Osteoblast (primary cell): ENCODE measurements around the gene GARIN5B. TPM values are rescaled to one million over a fixed set of nuclear protein-coding genes. Genes with fewer than 3 reads are reported as not detected.

Experiments used
- DNase-seq: peaks from one replicate; pipeline ENCODE4 v3.0.0; 2011; ENCODE audit warnings: low spot score, mixed read lengths; ENCODE audit not compliant: insufficient read length; ENCODE audit errors: missing footprints
- H2AFZ ChIP-seq: 2 replicates; pipeline ENCODE4 v1.6.0; 2011; ENCODE audit warnings: mild to moderate bottlenecking, low read length
- H3K27ac ChIP-seq: 2 replicates; pipeline ENCODE4 v1.5.1; 2011; ENCODE audit warnings: mild to moderate bottlenecking, low read depth, low read length, moderate library complexity
- H3K27me3 ChIP-seq: 2 replicates; pipeline ENCODE4 v1.6.0; 2012; ENCODE audit warnings: mild to moderate bottlenecking, control low read depth, inconsistent platforms, low read length, moderate library complexity; ENCODE audit not compliant: insufficient read depth
- H3K36me3 ChIP-seq: 2 replicates; pipeline ENCODE4 v1.5.1; 2011; ENCODE audit warnings: mild to moderate bottlenecking, low read length, control low read depth, moderate library complexity; ENCODE audit not compliant: insufficient read depth
- H3K4me1 ChIP-seq: 2 replicates; pipeline ENCODE4 v1.5.1; 2011; ENCODE audit warnings: mild to moderate bottlenecking, low read length, control low read depth, moderate library complexity; ENCODE audit not compliant: insufficient read depth
- H3K4me2 ChIP-seq: 2 replicates; pipeline ENCODE4 v1.6.0; 2011; ENCODE audit warnings: mild to moderate bottlenecking, low read length; ENCODE audit not compliant: insufficient read depth
- H3K4me3 ChIP-seq: fragments of 200-600 bp; sonication (generic); 3 replicates; pipeline ENCODE4 v1.5.1; 2012; ENCODE audit warnings: mild to moderate bottlenecking, low read length, inconsistent platforms; ENCODE audit not compliant: insufficient read depth
- H3K79me2 ChIP-seq: 2 replicates; pipeline ENCODE4 v1.6.0; 2012; ENCODE audit warnings: mild to moderate bottlenecking, low read length, control low read depth, inconsistent platforms; ENCODE audit not compliant: insufficient read depth
- H3K9me3 ChIP-seq: 2 replicates; pipeline ENCODE4 v1.5.1; 2011; ENCODE audit warnings: low read depth, low read length, control low read depth
- H4K20me1 ChIP-seq: 2 replicates; pipeline ENCODE4 v1.6.0; 2012; ENCODE audit warnings: mild to moderate bottlenecking, low read length, control low read depth; ENCODE audit not compliant: insufficient read depth
- total RNA-seq: library from RNA; depleted of rRNA; stranded (reverse); fragments of >200 nt; gene quantifications from 2 replicates; pipeline ENCODE4 v1.2.3, GENCODE V29; 2012
- TF ChIP-seq, protein P1 (sequence below): IDR thresholded peaks from 2 replicates; pipeline ENCODE4 v1.5.1; 2011; ENCODE audit warnings: mild to moderate bottlenecking, low read depth, low read length, moderate library complexity; ENCODE audit errors: extremely low read depth

The GARIN5B gene
- total RNA-seq, 1 donor: not detected

GRCh38 chr19:55386493-55386971 is 23.5 kb upstream of the GARIN5B start:
- peak; percentile 84 for DNase-seq

GRCh38 chr19:55385724-55386492 is 22.8 kb upstream of the GARIN5B start, which contains the start of gene RPL28:
Gene RPL28 (plus strand): TSS chr19:55385932. CDS start chr19:55386358, 426 bp downstream.
- Histone ChIP-seq H3K4me2 (peak within 1 kb of the TSS; percentile 97), H3K27ac (peak within 1 kb of the TSS; percentile 88), H3K36me3 (peaks cover 43% of the 10 kb centered on the region), H4K20me1 (peaks cover 51% of the 10 kb centered on the region), H3K4me3 (peak within 1 kb of the TSS; percentile 95), H3K4me1 (peaks cover 35% of the 10 kb centered on the region), H3K27me3 (no peaks in the 10 kb centered on the region), H2AFZ (peak within 1 kb of the TSS; percentile 92), H3K79me2 (peaks cover 52% of the 10 kb centered on the region), H3K9me3 (no peaks in the 10 kb centered on the region)
- DNase-seq: peak; percentile 100
- TF ChIP-seq, protein P1, sequence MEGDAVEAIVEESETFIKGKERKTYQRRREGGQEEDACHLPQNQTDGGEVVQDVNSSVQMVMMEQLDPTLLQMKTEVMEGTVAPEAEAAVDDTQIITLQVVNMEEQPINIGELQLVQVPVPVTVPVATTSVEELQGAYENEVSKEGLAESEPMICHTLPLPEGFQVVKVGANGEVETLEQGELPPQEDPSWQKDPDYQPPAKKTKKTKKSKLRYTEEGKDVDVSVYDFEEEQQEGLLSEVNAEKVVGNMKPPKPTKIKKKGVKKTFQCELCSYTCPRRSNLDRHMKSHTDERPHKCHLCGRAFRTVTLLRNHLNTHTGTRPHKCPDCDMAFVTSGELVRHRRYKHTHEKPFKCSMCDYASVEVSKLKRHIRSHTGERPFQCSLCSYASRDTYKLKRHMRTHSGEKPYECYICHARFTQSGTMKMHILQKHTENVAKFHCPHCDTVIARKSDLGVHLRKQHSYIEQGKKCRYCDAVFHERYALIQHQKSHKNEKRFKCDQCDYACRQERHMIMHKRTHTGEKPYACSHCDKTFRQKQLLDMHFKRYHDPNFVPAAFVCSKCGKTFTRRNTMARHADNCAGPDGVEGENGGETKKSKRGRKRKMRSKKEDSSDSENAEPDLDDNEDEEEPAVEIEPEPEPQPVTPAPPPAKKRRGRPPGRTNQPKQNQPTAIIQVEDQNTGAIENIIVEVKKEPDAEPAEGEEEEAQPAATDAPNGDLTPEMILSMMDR: no peak

More at GRCh38 chr19:55386493-55386971, 23.5 kb upstream of the GARIN5B start:
- H4K20me1 ChIP-seq: peaks cover 57% of the 10 kb centered on the region
- peak overlapping the region; percentile 95 for H3K4me3 ChIP-seq
- H3K27me3 ChIP-seq: no peaks in the 10 kb centered on the region
- no peaks in the 10 kb centered on the region for H3K9me3 ChIP-seq
- peak overlapping the region; percentile 88 for H3K27ac ChIP-seq
- H3K79me2 ChIP-seq: peaks cover 56% of the 10 kb centered on the region
- TF ChIP-seq, protein P1: no peak
- peaks cover 35% of the 10 kb centered on the region for H3K4me1 ChIP-seq
- H3K4me2 ChIP-seq: peak overlapping the region; percentile 97
- peaks cover 49% of the 10 kb centered on the region for H3K36me3 ChIP-seq
- H2AFZ ChIP-seq: no peak overlapping the region

DNA sequence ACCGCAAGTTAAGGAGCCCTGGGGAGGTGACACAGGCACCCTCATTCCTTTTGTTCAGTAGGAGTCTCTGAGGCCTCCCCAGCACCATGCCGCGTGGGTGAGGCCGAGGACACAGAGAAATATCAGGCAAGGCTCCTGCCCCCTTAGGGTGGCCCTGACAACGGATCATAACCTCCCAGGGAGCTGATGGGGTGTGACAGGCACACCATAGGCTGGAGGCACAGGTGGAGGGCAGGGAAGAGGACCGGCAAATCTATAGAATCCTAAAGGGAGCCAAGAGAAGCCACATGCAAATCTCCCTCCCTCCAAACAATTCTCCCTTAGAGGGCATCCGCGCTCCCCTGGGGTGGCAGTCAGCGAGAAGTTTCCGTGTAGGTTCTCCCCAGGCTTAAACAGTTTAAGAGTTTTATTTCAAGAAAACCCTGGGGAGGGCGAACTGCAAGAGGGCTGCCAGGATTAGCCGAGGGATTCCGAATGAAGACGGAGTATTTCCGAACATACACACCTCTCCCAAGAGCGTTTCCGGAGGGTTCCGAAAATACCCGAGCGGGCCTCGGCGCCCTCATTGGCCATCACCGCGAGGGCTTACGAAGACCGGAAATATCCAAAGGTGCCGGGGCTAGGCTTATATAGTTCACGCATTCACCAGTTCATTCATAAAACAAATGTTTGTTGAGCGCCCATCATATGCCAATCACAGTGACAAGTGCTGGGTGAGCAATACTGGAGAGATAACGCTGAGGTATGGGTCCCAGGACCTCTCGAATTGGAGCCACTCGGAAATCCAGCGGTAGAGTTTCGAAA is 22.1 kb upstream of the GARIN5B start:
- no peaks in the 10 kb centered on the region for H3K9me3 ChIP-seq
- H2AFZ ChIP-seq: peak overlapping the region; percentile 92
- H3K27ac ChIP-seq: peak overlapping the region; percentile 88
- TF ChIP-seq, protein P1: no peak
- H3K4me1 ChIP-seq: peaks cover 35% of the 10 kb centered on the region
- peak overlapping the region; percentile 97 for H3K4me2 ChIP-seq
- H3K36me3 ChIP-seq: peaks cover 35% of the 10 kb centered on the region
- peak; percentile 100 for DNase-seq
- peaks cover 43% of the 10 kb centered on the region for H4K20me1 ChIP-seq
- H3K79me2 ChIP-seq: peaks cover 44% of the 10 kb centered on the region
- peak overlapping the region; percentile 95 for H3K4me3 ChIP-seq
- H3K27me3 ChIP-seq: no peaks in the 10 kb centered on the region
